Posterior cingulate gyrus (tissue), 11 donors: ENCODE results near the gene ATG4B.

ENCODE experiments used
- DNase-seq, 10 donors: peaks; one replicate each; pipeline versions ENCODE4 v3.0.0 to v3.0.0-alpha.2; 2020 to 2021; ENCODE audit warnings: mixed read lengths in 3 of 10
- intact Hi-C: fragments of 100-400 bp; cut with DNase I; formaldehyde crosslinking; loops from one replicate; pipeline ENCODE4 v1.15.1; 2023

Gene ATG4B

DNA sequence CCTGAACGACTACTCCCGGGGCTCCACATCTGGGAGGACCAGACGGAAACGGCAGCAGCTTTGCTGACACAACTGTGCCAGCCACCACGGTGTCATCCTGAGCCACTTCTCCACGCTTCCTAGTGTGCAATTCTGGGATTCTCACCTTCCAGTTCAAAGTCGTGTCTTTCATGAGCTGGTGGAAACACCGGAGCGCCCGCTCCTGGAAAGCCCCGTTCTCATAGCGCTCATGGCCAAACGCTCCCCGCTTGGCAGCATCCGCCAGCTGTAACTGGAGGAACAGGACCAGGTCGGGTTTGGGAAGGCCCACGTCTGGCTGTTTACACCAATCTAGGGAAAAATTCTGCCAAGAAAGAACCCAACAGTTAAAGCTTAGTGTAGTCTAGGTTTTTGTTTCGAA, 40.8 kb downstream of the ATG4B start:
- intact Hi-C loops = no loop called here
- peak in 2 of 10 donors; percentile 38 to 40 for DNase-seq

DNA sequence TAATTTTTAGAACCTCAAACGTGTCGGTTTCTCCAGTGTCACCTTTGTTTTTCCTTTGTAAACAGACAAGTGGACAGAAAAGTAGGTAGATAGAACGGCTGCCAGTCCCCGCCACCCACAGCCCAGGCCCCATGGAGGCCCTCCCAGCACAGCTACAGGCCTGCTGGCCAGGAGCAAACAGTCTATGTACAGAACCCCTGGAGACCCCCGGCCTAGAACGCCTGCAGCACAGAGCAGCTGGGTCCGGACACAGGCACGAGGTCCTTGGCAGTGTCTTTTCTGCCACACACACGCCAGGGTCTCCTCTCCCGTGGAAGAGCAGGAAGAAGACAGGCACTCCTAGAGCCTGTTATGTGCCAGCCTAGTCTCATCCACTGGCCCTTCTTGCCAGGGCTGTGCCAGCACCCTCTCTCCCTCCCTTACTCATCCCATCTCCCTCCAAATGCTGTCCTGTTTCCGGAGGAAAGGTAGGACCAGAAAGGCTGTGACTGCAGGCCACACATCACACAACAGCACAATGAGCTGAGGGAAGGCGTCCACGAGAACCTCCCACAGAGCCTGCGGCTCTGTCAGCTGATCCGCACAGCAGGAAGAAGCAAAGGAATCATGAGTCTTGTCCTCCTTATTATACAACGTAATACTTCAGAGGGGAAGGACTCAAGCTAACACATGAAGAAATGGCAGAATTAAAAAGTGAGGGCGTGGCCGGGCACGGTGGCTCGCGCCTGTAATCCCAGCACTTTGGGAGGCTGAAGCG, 41.5 kb downstream of the ATG4B start:
- intact Hi-C loops = no loop called here
- no peak for DNase-seq

GRCh38 chr2:241680044-241680443, 42.6 kb downstream of the ATG4B start:
- no peak for DNase-seq
- intact Hi-C loops = no loop called here

- no peak for DNase-seq
- intact Hi-C loops = no loop called here
Observed at GRCh38 chr2:241680827-241681599, 43.5 kb downstream of the ATG4B start.

DNA sequence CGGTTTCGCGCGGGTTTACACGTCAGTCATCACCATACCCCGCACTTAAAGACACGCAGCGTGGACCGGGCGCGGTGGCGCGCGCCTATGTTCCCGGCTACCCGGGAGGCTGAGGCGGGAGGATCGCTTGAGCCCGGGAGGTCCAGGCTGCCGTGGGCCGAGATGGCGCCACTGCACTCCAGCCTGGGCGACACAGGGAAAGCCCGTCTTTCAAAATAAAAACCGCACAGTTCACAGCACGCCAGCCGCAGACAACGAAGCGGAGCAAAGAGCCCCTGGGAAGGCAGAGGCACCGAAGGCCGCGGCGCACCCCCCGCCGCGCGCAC, 48.8 kb downstream of the ATG4B start:
- DNase-seq = no peak
- intact Hi-C loops = loop anchor here (1.0 to 5.0 kb wide), 4 partner anchors 16 to 179 kb away; partner anchors contain the start of genes ATG4B, D2HGDH, ING5 and STK25

- DNase-seq = peak; percentile 92 to 99 (median 96)
- intact Hi-C loops = loop anchor here (1.0 to 5.0 kb wide), 4 partner anchors 15 to 180 kb away; partner anchors contain the start of genes ATG4B, D2HGDH, ING5 and STK25
Observed at GRCh38 chr2:241686650-241687425, 49.3 kb downstream of the ATG4B start, which contains the start of gene DTYMK. Gene DTYMK (minus strand): TSS chr2:241686815. CDS start chr2:241686783, 32 bp downstream.

DNA sequence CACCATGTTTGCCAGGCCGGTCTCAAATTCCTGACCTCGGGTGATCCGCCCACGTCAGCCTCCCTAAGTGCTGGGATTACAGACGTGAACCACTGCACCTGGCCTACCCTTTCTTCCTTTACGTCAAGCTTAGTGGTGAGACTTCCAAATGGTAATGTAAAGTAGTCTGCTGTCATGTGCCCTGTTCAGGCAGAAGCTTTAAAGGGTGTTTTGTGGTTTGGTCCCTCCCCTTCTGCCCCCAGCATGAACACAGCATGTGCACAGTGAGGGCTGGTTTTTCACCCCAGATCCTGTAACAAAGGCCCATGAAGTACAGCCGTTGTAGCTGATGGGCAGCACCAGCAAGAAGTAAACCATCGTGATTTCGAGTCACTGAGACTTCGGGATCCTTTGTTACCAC, 51.8 kb downstream of the ATG4B start:
- DNase-seq = no peak
- intact Hi-C loops = loop anchor here (5.0 kb wide), 2 partner anchors 43 to 182 kb away; partner anchors contain the start of genes D2HGDH and STK25

- intact Hi-C loops = no loop called here
Observed at GRCh38 chr2:241690202-241690717, 52.8 kb downstream of the ATG4B start.

DNA sequence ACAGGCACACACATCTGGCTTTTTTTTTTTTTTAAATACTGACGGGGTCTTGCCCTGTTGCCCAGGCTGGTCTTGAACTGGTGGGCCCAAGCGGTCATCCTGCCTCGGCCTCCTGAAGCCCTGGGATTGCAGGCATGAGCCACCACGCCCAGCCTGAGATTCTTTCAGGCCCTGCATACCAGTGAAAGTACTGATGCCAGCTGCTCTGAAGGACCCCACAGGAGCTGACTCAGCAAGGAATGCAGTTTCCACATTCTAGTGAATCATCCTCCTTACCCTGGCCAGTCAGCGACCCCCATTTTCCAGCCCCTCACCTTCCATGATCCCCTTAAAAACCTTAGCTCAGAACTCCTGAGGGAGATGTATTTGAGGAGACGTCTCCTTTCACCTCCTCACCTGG, 55.0 kb downstream of the ATG4B start:
- no peak for DNase-seq
- intact Hi-C loops = no loop called here

More at GRCh38 chr2:241690202-241690717, 52.8 kb downstream of the ATG4B start:
- no peak for DNase-seq

- intact Hi-C loops = no loop called here
- DNase-seq = no peak
Observed at GRCh38 chr2:241695651-241696050, 58.2 kb downstream of the ATG4B start.

- intact Hi-C loops = no loop called here
- DNase-seq = no peak
Observed at GRCh38 chr2:241701149-241701398, 63.6 kb downstream of the ATG4B start.

GRCh38 chr2:241701399-241702154, 64.1 kb downstream of the ATG4B start, which contains the start of gene ING5:
Gene ING5 (plus strand): TSS chr2:241702039. CDS start chr2:241702066, 27 bp downstream.
- intact Hi-C loops = loop anchor here (1.0 kb wide), 1 partner anchor 15 kb away; the partner anchor contains the start of gene DTYMK

DNA sequence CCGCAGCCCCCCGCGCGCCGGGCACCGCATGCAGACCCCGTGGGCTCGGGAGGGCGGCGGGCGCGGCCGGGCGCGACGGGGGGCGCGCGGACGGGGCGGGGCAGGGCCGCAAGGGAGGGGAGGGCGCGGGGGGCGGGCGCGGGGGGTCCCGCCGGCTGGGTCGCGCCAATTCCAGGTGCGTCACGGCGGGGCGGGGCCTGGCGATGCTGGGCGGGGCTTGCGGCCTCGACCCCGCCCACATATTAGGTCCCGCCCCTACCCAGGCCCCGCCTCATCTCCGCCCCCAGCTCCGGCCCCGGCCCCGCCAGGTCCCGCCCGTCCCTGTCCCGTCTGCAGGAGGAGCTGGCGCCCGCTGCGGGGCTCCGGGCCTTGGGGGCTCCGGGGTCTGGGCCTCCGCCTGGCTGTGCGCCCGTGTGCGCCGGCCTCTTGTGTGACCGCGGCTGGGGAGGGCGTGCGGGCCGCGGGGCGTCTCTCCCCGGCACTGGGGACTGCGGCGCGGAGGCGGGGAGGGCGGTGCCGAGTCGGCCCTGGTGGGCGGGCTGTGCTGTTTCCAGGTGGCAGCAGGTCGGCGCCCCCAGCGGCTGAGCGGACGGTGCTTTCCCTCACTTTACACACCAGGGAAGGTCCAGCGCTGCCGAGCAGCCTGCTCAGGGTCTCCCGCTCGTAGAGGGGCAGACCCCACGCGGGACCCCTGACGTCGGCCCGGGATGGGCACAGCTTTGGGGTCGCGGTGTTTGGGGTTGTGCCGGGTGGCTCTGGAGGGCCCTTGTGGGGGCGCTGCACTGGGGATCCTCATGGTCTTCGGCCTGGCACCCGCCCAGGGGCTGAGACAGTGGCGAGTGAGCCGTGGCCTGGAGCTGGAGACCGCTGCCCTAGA, 64.9 kb downstream of the ATG4B start:
- intact Hi-C loops = loop anchor here (1.0 kb wide), 1 partner anchor 16 kb away; the partner anchor contains the start of gene DTYMK

More at GRCh38 chr2:241701399-241702154, 64.1 kb downstream of the ATG4B start, which contains the start of gene ING5:
- peak; percentile 89 to 99 (median 95) for DNase-seq

DNA sequence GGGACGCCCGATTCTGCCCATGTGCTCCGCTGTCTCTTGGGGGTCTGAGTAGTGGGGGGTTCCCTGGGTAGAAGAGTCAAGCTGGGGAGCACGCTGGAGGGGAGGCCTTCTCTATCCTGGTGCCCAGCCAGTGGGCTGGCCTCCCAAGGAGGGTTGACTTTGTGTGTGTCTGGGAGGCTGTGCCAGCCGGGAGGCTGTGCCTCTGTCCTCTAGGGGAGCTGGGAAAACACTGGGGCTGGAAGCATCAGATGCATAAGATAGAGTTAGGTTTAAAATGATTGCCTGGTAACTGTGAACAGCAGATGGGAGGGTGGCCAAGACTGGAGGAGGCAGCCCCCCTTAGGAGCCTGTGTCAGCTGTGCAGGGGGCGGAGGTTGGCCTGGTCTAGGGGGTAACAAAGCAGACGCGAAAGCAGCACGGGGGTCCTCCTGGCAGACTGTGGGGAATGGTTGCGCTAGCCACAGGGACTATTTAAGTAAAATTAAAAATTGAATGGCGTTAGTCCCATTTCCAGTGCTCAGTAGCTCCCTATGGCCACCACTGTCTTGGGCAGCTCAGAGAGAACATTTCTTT, 65.6 kb downstream of the ATG4B start:
- intact Hi-C loops = no loop called here
- DNase-seq = peak in 2 of 10 donors; percentile 22 to 87

More for the DNA sequence above, 64.9 kb downstream of the ATG4B start:
- peak; percentile 72 to 99 (median 88) for DNase-seq

DNA sequence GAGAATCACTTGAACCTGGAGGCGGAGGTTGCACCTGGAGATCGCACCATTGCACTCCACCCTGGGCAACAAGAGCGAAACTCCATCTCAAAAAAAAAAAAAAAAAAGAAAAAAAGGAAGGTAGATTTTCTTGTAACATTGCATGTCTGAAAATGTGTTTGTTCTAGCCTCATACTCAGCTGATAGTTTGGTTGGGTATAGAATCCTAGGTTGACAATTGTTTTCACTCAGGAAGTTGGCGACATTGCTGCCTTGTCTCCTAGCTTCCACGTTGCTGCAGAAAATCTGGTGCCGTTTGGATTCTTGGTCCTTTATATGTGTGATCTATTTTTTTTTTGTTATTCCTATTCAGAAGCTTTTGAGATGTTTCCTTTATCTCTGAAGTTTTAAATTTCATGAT, 69.0 kb downstream of the ATG4B start:
- no peak for DNase-seq
- intact Hi-C loops = no loop called here

DNA sequence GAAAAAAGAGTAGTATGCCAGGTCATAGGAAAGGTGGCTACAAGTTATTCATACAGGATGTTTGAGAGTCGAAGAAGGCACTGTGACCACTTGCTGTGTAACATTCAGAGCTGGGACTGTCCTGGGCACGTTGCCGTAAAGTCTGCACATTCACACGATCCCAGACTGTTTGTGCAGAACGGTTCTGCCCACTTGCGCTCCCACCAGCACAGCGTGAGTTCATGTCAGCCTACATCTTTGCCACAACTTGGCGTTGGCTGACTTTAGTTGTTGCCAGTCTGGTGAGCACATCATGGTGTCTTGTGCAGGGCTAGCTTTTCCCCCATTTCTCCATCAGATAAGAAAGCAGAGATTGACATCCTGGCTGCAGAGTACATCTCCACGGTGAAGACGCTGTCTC, 71.4 kb downstream of the ATG4B start:
- peak in 4 of 10 donors; percentile 29 to 87 (median 70) for DNase-seq
- intact Hi-C loops = no loop called here

- intact Hi-C loops = no loop called here
- no peak for DNase-seq
Observed at GRCh38 chr2:241719093-241719492, 81.6 kb downstream of the ATG4B start.

DNA sequence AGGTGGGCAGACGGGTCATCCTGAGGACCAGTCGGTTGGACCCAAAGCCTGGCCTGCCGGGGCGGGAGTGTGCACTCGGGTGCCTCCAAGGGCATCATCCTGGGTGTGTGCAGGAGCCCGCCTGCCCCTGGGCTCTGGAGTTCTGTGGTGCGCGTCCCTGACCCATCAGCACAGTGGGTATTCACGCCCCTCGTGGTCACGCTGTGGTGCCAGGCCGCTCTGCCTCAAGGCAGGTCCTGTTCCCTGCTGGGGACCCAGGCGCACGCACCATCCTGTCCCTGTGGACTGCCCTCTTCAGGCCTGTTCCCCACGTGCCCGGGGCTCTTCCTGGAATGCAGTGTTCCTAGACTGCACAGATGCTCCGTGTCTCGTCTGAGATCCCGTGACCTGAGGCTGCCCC, 82.6 kb downstream of the ATG4B start:
- intact Hi-C loops = no loop called here
- no peak for DNase-seq
